ENCODE measurements around the gene CCDC178.
"Not testable (repeated sequence)": the region's sequence is repeated elsewhere in the genome, so short reads cannot be mapped to it uniquely, and the experiment has no call there.

Gene CCDC178

GRCh38 chr18:32975501-32975900, 465.0 kb downstream of the CCDC178 start:
- DNase-seq: no peak

DNA sequence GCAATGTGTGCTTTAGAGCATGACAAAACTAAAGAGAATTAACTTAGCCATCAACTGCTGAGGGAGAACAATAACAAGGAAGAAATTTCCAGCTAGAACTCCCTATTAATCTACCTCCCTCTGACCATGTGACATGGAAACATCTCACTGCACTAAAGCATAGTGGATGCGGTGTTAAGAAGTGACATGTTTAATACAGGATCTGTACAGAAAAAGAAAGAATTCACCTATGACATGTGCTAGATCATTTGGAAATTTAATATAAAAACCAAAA, 465.4 kb downstream of the CCDC178 start:
- DNase-seq: no peak

DNA sequence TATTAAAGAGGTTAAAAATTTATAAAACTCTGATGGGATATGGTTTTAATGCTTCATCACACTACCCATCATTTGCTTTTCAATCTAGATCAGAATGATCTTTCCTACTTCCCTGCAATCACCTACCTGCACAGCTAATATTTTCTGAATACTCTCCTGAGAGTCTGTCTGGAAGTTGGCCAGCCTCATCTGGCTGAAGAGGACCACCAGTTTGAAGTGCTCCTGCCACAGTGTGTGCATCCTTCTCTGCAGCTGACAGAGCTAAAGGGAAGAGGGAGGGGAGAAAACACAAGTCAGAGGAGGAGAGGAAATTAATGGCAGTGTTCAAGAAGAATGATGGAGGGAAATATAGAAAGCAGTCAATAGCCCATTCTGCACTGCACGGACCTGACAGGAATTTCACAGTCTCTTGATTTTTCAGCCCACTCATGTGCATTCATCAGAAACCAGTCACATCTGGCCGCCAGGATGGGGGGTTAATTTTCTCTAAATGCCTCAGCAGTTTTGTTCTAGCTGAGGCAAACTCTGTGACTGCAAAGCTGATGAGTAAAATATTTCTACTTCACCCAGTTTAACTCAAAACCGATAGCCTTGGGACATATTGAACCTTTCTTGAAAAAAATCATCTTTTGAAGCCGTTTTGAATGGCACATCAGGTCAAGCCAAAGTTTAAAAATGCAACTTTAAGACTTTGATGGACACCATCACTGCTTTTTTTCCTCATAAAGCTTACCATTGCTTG, 465.9 kb downstream of the CCDC178 start:
- no peak for DNase-seq

DNA sequence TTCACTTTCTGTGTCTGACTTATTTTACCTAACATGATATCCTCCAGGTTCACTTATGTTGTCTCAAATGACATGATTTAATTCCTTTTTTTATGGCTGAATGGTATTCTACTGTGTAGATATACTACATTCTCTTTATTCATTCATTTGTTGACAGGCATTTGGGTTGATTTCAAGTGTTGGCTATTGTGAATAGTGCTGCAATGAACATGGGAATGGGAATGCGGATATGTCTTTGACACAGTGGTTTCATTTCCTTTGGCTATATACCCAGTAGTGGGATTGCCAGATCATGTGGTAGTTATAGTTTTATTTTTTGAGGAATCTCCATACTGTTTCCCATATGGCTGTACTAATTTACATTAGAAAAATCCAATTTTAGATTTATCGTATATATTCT, 472.3 kb downstream of the CCDC178 start:
- no peak for DNase-seq

DNA sequence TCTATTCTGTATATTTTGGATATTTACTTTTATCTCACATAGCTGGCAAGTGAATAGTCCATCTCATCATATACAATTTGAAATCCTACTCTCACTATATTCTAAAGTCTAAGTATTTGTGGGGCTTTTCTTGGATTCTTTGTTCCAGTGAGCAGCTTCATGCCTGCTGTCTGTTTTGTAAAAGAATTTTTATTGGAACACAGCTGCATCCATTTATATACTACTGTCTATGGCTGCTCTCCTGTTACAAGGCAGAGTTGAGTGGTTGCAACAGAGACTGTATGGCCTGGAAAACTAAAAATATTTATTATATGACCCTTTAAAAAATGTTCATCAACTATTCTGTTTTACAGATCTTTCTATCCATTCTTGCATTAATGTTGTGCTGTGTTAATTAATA, 474.4 kb downstream of the CCDC178 start:
- DNase-seq: no peak

GRCh38 chr18:32961538-32961937, 479.0 kb downstream of the CCDC178 start:
- no peak for DNase-seq

DNA sequence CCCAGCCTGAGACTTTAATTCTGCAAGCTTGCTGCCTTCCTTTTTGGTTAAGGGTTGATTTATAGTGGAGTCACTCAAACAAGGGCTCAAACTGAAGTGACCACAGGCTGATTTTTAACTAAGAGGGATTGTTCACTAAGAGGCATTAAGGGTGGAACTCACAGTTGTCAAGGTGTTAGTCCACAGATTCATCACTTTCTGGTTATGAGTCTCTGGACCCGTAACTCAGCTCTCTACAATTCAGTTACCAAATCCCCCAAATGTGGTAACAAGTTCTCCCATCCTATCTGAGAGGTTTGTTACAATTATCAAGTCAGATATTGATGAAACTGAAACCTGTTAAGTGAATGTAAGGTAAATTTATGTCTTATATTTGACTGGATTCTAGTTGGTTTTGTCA, 481.8 kb downstream of the CCDC178 start:
- no peak for DNase-seq

DNA sequence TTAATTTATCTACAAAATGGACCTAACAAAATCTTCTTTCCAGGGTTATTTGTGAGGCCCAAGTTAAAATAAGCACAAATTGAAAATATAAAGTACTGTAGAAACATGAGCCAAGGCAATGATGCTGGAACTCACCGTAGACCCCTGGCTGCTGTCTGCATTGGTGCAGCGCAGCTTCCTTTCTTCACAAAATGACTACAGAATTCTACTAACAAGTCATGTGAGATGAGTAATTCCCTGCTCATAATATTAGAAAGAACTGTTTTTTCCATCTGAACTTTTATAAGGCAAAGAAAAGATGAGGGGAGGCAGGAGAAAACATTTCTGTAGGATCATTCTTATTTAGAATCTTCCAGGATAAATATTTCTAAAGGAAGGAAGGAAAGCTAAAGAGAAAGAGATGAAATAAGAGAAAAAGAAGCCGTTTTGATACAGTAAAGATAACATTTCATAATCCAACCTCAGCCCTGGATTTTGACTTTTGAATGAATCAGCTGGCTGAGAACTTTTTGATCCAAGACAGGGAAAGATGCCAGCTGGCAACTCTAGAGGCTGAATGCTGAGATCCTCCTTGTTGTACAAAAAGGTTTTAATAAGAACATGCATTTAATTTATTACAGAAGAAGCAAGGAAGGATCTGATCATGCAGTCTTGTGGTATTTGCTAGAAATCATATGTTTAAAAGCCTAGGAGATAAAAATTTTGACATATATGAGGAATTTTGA, 483.8 kb downstream of the CCDC178 start:
- DNase-seq: no peak

- not testable (repeated sequence) for DNase-seq
Observed at GRCh38 chr18:32952318-32952717, 488.2 kb downstream of the CCDC178 start.

- DNase-seq: no peak
Observed at GRCh38 chr18:32937597-32937996, 502.9 kb downstream of the CCDC178 start.

- no peak for DNase-seq
Observed at GRCh38 chr18:32937066-32937465, 503.5 kb downstream of the CCDC178 start.

DNA sequence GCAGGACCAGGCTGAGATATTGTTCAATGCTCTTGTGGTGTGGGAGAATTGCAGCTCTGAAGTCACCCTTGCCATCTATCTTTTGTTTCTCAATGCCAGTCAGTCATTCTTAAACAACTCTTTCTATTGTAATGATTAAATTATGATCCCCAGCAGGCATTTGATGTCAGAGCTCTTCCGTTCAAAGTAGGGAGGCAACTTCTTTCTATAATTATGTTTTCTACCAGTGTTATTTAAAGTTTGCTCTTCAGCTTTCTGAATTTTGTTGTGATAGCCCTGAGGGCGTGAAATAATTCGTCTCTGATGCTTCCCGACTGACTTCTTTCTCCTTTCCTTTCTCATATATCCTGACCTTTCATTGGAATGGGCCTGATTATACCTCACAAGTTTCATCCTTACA, 506.3 kb downstream of the CCDC178 start:
- no peak for DNase-seq

DNA sequence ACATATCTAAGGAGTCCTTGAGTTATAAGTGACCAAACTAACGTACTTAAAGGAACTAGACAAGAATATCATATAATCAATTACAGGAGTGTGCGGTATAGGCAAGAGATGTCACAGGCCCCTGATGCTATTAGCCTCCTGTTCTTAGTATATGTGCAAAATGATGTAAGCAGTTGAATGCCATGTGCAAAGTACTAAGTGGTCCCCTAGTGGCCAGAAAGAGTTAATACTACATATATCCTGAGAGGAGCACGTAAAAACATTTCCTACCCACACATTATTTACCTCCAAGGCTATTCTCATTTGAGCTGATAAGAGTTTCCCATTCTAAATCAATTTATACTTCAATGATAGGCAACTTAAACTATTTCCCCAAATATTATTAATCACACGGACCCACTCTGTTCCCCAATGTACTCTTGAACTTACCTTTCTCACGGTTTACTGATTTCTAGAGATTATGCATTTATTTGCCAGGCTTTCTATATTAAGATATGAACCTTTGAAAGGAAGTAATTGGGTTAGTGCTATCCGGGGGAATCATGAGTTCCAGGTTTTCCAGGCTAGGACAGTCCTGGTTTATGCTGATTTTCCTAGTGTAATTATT, 509.7 kb downstream of the CCDC178 start:
- peak; percentile 57 for DNase-seq

- DNase-seq: no peak
Observed at GRCh38 chr18:32929213-32929612, 511.3 kb downstream of the CCDC178 start.

DNA sequence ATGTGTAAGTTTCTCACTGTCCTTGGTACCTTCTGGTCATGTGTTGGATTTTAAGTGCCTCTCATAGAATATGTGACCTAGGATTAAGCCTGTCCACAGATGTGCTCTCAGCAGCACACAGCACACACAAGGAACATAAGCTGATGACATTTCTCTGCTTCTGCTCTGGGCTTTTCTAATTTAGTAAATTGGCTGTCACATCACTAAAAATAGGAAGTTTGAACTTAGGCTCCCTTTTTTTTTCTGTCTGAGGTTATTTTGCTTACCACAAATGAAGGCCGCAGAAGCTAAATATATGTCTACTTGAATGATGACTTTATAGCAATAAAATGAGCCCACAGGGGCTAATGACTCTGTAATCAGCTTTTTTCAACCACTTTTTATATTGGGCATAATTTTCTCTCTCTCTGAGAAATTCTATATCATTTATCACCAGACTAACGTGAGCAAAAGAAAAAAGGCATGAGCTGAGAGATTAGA, 517.5 kb downstream of the CCDC178 start:
- peak; percentile 30 for DNase-seq

DNA sequence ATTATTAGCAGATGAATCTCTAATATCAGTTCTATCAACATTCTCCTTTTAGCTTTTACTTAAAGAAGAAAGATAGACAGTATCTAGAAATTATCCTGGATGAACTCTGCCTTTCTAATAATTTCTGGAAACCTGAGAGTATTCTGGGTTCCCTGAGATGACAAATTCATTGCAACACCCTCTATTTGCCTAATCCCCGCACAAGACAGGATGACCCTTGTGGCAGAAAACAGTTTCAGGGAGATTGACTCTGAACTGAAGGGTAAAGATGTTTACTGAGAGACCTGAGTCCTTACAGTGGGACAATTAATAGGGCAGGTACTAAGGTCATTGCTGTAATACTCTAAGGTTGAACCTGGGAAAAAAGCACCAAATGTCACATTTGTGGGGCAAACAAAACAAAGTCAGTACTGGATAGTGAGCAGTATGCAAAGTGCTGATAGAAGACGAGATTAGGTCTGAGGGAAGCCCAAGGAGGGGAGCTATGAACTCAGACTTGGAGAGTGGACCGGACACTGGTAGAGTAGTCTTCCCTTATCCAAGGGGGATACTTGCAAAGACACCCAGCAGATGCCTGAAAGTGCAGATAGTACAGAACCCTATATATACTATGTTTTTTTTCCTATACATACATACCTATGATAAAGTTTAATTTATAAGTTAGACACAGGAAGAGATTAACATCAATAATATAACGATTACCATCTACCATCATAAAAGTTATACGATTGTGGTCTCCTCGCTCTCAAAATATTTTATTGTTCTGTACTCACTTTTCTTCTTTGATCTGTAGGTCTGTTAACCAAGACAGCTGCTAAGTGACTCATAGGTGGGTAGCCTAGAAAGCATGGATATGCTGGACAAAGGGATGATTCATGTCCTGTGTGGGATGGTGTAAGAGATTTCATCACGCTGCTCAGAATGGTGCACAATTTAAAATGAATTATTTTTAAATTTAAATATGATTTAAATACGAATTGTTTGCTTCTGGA, 519.4 kb downstream of the CCDC178 start:
- peak; percentile 76 for DNase-seq

DNA sequence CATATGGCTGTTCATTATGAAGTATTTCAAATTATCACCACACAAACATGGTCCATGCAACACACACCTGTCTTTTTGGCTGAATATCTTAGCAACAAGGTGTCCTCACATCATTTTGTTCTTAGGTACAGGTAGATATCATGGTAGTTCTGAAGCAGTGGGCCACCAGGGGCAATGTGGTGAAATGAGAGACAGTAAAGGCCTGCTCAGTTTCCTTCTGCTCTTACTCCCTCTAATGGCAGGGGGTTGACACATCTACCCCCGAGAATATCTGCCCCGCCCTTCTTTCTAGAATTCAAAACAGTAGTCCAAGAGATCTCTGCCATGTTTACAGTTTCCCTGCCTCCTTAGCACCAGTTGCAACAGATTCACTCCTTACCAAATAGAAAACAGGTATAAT, 520.7 kb downstream of the CCDC178 start:
- peak; percentile 19 for DNase-seq

- DNase-seq: no peak
Observed at GRCh38 chr18:32918692-32919250, 521.8 kb downstream of the CCDC178 start.

GRCh38 chr18:32915516-32915915, 525.0 kb downstream of the CCDC178 start:
- no peak for DNase-seq

GRCh38 chr18:32911660-32912284, 528.7 kb downstream of the CCDC178 start:
- no peak for DNase-seq

GRCh38 chr18:32910694-32911296, 529.7 kb downstream of the CCDC178 start:
- no peak for DNase-seq

Data from suppressor macrophage treated with lipopolysaccharide for 4 hours (primary cell).